PC-3 (cell line): ENCODE results near the gene ABAT. TPM values are rescaled to one million over a fixed set of nuclear protein-coding genes. Genes with fewer than 3 reads are reported as not detected.

Experiments used
- ATAC-seq: fragments of 200-7000 bp; cut with Tn5 transposase; 2 replicates; pipeline ENCODE4 v1.9.1; 2020; ENCODE audit warnings: mild to moderate bottlenecking, moderate library complexity
- BruUV-seq: library from RNA; stranded (reverse); fragments of 400-500 nt; replicated peaks from 2 replicates; lab custom pipeline; 2021; lab: Mats Ljungman, UMichigan
- CTCF ChIA-PET: fragments of 300-600 bp; sonication (Branson Sonifier 250); formaldehyde crosslinking; loops from one replicate; lab custom pipeline; 2022; ENCODE audit warnings: antibody characterized with exemption; lab: Charles Lee
- POLR2A ChIA-PET: fragments of 300-600 bp; sonication (Branson Sonifier 250); formaldehyde crosslinking; loops from one replicate; lab custom pipeline; 2022; ENCODE audit warnings: antibody characterized with exemption; ENCODE audit not compliant: unreplicated experiment; lab: Charles Lee
- DNase-seq: peaks from one replicate; pipeline ENCODE4 v3.0.0-alpha.2; 2015
- H2AFZ ChIP-seq: fragments of 300-600 bp; sonication (generic); 2 replicates; pipeline ENCODE4 v1.6.0; 2016; ENCODE audit warnings: antibody characterized with exemption, low read length
- H3F3A ChIP-seq: fragments of 300-600 bp; sonication (generic); one replicate; pipeline ENCODE4 v1.6.0; 2017; ENCODE audit warnings: antibody characterized with exemption, low read length, control low read depth, mild to moderate bottlenecking; ENCODE audit not compliant: unreplicated experiment
- H3K27ac ChIP-seq: fragments of 300-600 bp; sonication (generic); 2 replicates; pipeline ENCODE4 v1.5.1; 2016; ENCODE audit warnings: mild to moderate bottlenecking, low read length
- H3K27me3 ChIP-seq: fragments of 300-600 bp; sonication (generic); 2 replicates; pipeline ENCODE4 v1.6.1; 2016; ENCODE audit warnings: low read length, mixed read lengths
- H3K36me3 ChIP-seq: fragments of 300-600 bp; sonication (generic); 2 replicates; pipeline ENCODE4 v1.6.1; 2016; ENCODE audit warnings: low read depth, mixed run types, low read length, mixed read lengths
- H3K4me1 ChIP-seq: fragments of 300-600 bp; sonication (generic); 2 replicates; pipeline ENCODE4 v1.5.1; 2016; ENCODE audit warnings: low read length; ENCODE audit not compliant: insufficient read depth
- H3K4me2 ChIP-seq: fragments of 300-600 bp; sonication (generic); 2 replicates; pipeline ENCODE4 v1.6.0; 2016; ENCODE audit warnings: low read length
- H3K4me3 ChIP-seq: fragments of 300-600 bp; sonication (generic); 2 replicates; pipeline ENCODE4 v1.5.1; 2016; ENCODE audit warnings: mild to moderate bottlenecking, low read length, mixed read lengths
- H3K79me2 ChIP-seq: fragments of 300-600 bp; sonication (generic); 2 replicates; pipeline ENCODE4 v1.6.1; 2017; ENCODE audit warnings: low read length, mixed read lengths
- H3K9ac ChIP-seq: fragments of 300-600 bp; sonication (generic); 2 replicates; pipeline ENCODE4 v1.6.0; 2016; ENCODE audit warnings: mild to moderate bottlenecking, low read length
- H3K9me2 ChIP-seq: fragments of 300-600 bp; sonication (generic); replicated peaks from 2 replicates; pipeline ENCODE4 v1.6.1; 2016; ENCODE audit warnings: mixed run types, low read length, mixed read lengths
- H3K9me3 ChIP-seq: fragments of 300-600 bp; sonication (generic); 2 replicates; pipeline ENCODE4 v1.6.1; 2016; ENCODE audit warnings: low read length, mixed read lengths
- H4K20me1 ChIP-seq: fragments of 300-600 bp; sonication (generic); 2 replicates; pipeline ENCODE4 v1.6.1; 2016; ENCODE audit warnings: low read length, mixed read lengths
- EZH2 ChIP-seq: fragments of 300-600 bp; sonication (generic); IDR thresholded peaks from one replicate; pipeline ENCODE4 v1.6.1; 2017; ENCODE audit warnings: antibody characterized with exemption, mild to moderate bottlenecking, low read length; ENCODE audit not compliant: unreplicated experiment
- EZH2phosphoT487 ChIP-seq: fragments of 300-600 bp; sonication (generic); IDR thresholded peaks from 2 replicates; pipeline ENCODE4 v1.6.1; 2018; ENCODE audit warnings: mild to moderate bottlenecking, antibody characterized with exemption, low read length, borderline replicate concordance
- intact Hi-C: fragments of 100-400 bp; cut with micrococcal nuclease; formaldehyde crosslinking; loops from 2 replicates; pipeline ENCODE4 v1.9.0; 2023
- total RNA-seq: library from RNA; depleted of rRNA; stranded (reverse); fragments of >200 nt; gene quantifications from 2 replicates; pipeline ENCODE4 v1.2.3, GENCODE V29; 2014
- TF ChIP-seq, protein P1 (sequence below): fragments of 300-600 bp; sonication (generic); conservative IDR thresholded peaks from 2 replicates; pipeline ENCODE4 v1.5.1; 2017; ENCODE audit warnings: antibody characterized with exemption, low read depth, mild to moderate bottlenecking, low read length

ABAT gene
- total RNA-seq, 1 experiment from 2014 or later = 0.95 TPM

- ChIA-PET CTCF (no interaction called here), POLR2A (no interaction called here)
- Histone ChIP-seq H3K36me3 (no peaks in the 10 kb centered on the region), H3K9me2 (no peaks in the 10 kb centered on the region), H3K4me3 (no peak overlapping the region), H4K20me1 (no peaks in the 10 kb centered on the region), H3K4me2 (no peak overlapping the region), H3K27me3 (no peaks in the 10 kb centered on the region), H3K79me2 (no peaks in the 10 kb centered on the region), H3K9me3 (no peaks in the 10 kb centered on the region), H3K4me1 (no peaks in the 10 kb centered on the region), H3F3A (no peaks in the 10 kb centered on the region), H3K9ac (no peak overlapping the region), H2AFZ (no peak overlapping the region), H3K27ac (no peak overlapping the region)
- DNase-seq = no peak
- BruUV-seq = no TSS peak
- TF ChIP-seq, protein P1, sequence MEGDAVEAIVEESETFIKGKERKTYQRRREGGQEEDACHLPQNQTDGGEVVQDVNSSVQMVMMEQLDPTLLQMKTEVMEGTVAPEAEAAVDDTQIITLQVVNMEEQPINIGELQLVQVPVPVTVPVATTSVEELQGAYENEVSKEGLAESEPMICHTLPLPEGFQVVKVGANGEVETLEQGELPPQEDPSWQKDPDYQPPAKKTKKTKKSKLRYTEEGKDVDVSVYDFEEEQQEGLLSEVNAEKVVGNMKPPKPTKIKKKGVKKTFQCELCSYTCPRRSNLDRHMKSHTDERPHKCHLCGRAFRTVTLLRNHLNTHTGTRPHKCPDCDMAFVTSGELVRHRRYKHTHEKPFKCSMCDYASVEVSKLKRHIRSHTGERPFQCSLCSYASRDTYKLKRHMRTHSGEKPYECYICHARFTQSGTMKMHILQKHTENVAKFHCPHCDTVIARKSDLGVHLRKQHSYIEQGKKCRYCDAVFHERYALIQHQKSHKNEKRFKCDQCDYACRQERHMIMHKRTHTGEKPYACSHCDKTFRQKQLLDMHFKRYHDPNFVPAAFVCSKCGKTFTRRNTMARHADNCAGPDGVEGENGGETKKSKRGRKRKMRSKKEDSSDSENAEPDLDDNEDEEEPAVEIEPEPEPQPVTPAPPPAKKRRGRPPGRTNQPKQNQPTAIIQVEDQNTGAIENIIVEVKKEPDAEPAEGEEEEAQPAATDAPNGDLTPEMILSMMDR = no peak
- TF ChIP-seq EZH2phosphoT487 (no peak), EZH2 (no peak)
- intact Hi-C loops = no loop called here
- ATAC-seq = no peak
These were observed 89.5 kb downstream of the ABAT start for GRCh38 chr16:8763899-8764298.

DNA sequence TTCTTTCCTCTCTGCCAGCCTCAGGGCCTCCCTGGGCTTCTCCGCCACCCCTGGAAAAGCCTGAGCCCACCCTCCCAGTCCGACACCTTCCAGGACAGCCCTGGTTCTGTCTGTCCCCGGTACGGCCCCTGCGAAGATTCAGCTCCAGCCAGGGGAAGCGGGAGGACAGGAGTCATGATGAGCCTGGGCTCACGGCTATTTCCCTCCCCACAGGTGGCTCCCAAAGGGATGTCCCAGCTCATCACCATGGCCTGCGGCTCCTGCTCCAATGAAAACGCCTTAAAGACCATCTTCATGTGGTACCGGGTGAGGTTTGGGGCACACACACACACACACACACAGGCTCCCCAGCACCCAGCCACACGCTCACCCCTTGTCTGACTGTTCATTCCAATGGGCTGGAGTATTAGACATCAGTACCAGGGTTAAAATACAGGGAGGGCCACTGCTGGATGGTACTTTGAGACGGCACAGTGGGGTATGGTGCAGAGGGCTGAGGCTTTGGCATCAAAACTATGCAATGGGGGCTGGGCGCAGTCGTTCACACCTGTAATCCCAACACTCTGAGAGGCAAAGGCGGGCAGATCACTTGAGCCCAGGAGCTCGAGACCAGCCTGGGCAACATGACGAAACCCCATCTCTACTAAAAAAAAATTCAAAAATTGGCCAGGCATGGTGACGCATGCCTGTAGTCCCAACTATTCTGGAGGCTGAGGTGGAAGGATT lies 90.3 kb downstream of the ABAT start:
- no peaks in the 10 kb centered on the region for H3K79me2 ChIP-seq
- intact Hi-C loops = no loop called here
- no peak for DNase-seq
- H3K9me3 ChIP-seq = no peaks in the 10 kb centered on the region
- BruUV-seq = no TSS peak
- no peaks in the 10 kb centered on the region for H3K27me3 ChIP-seq
- ChIA-PET CTCF (no interaction called here), POLR2A (no interaction called here)
- H3K9me2 ChIP-seq = no peaks in the 10 kb centered on the region
- no peak overlapping the region for H3K27ac ChIP-seq
- TF ChIP-seq EZH2 = no peak
- no peak for TF ChIP-seq EZH2phosphoT487
- TF ChIP-seq, protein P1 = no peak
- no peaks in the 10 kb centered on the region for H3F3A ChIP-seq
- no peak overlapping the region for H3K4me3 ChIP-seq
- H4K20me1 ChIP-seq = no peaks in the 10 kb centered on the region
- H3K4me1 ChIP-seq = no peaks in the 10 kb centered on the region
- no peaks in the 10 kb centered on the region for H3K36me3 ChIP-seq
- H3K9ac ChIP-seq = no peak overlapping the region
- H3K4me2 ChIP-seq = no peak overlapping the region
- H2AFZ ChIP-seq = no peak overlapping the region
- ATAC-seq = no peak

DNA sequence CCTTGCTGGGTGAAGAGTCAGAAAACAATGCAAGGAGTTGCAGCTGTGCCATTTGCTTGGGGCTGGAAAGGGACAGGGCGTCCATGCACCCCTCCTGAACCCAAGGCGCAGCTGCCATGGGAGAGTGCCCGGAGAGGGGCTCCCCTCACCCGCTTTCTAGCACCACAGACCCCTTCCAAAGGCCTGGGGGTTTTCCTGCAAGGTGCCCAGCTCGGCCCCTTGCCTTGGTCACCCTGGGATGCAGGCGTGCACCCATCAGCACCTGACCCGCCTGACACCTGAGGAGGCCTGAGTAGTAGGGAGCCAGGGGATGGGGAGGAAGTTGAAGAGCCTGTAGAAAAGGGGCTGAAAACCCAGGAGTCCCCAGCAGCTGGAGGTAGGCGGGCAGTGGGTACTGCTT lies 92.8 kb downstream of the ABAT start:
- H3K4me2 ChIP-seq = no peak overlapping the region
- no peak overlapping the region for H2AFZ ChIP-seq
- TF ChIP-seq EZH2phosphoT487 = no peak
- TF ChIP-seq EZH2 = no peak
- intact Hi-C loops = no loop called here
- no peak overlapping the region for H3K9ac ChIP-seq
- H3K79me2 ChIP-seq = no peaks in the 10 kb centered on the region
- H3K36me3 ChIP-seq = no peaks in the 10 kb centered on the region
- no peaks in the 10 kb centered on the region for H3K9me2 ChIP-seq
- no peaks in the 10 kb centered on the region for H3K27me3 ChIP-seq
- POLR2A ChIA-PET = no interaction called here
- H3F3A ChIP-seq = no peaks in the 10 kb centered on the region
- DNase-seq (no peak), ATAC-seq (no peak)
- no peaks in the 10 kb centered on the region for H4K20me1 ChIP-seq
- H3K27ac ChIP-seq = no peak overlapping the region
- H3K9me3 ChIP-seq = no peaks in the 10 kb centered on the region
- CTCF ChIA-PET = no interaction called here
- H3K4me3 ChIP-seq = no peak overlapping the region
- BruUV-seq = no TSS peak
- no peaks in the 10 kb centered on the region for H3K4me1 ChIP-seq
